HG03039 (cell line): Measurements from ENCODE around the gene C1orf94.
"Not testable (repeated sequence)": the region's sequence is repeated elsewhere in the genome, so short reads cannot be mapped to it uniquely, and the experiment has no call there.

Source experiments
- ATAC-seq: cut with Tn5 transposase; IDR thresholded peaks from one replicate; pipeline ENCODE4 v1.9.1; 2021; ENCODE audit warnings: mild to moderate bottlenecking, moderate library complexity; ENCODE audit not compliant: unreplicated experiment

The C1orf94 gene

DNA sequence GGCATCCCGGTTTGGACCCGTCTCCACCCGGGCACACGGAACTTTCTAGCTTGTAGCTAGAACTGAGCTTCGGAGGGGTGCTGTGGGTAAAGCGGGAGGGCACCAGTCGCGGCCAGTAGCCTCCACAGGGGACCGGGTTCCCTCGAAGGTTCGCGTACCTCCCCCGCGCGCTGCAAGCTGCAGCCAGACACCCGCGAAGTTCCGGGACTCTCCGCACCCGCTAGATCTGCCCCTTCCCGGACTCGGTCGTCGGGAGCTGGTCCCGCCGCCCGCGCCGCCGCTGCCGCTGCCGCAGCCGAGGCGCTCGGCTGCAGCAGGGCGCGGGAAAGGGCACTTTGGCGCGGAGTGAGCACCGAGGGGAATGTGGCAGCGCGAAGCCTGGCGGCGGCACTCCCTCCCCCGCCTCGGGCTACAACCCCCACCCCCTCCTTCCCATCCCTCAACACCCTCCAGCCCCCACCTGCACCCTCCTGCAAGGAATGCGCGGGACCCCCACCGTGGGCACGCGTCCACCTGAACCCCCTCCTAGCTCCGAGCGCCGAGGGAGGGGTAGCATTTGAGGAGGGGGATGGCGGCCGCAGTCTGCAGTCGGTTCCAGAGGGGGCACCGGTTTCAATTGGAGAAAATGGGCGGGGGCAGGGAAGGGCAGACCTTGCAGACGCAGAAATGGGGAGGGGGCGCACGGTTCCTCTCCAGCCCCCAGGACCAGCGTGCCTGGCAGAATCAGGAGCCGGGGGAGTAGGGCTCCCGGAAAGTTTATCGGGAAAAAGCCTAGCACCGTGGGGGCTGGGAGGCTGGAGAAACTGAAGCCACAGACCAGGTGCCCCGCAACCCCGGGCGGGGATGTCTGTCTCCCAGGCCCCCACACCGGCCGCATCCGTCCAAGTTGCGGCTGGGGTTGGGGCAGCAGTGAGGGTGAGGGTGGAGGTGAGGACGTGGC, 12.6 kb upstream of the C1orf94 start:
- no peak for ATAC-seq

DNA sequence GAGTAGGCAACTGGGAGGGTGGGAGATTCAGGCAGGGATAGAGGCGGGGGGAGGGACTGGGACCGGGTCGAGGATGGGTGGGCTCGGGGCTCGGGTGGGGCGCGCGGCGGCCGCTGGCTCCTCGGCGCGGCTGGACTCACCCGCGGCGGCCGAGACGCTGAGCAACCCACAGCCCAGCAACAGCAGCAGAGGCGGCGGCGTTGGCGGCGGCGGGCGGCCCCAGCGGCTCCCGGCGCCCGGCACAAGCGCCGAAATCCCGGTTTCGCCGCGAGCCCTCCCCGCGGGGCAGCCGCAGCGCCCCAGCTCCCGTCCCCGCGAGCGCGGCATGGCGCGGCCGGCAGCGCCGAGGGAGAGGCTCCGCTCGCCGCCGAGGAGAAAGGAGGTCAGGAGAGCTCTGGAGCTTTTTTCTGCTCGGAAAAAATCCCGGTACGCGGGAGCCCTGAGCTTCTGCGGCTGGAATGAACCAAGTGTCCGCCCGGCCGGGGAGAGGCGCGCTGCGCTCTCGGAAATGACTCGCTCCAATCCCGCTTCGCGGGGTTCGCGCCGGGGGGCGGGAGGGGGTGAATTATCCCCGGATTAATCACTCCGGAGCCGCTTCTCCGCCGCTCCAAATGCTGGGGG, 11.8 kb upstream of the C1orf94 start, which contains the start of gene CSMD2:
Gene CSMD2, minus strand, starts transcription at position 460 of the 621 bp plus-strand sequence. Its CDS starts 133 bp downstream, at position 327.
- ATAC-seq: no peak

DNA sequence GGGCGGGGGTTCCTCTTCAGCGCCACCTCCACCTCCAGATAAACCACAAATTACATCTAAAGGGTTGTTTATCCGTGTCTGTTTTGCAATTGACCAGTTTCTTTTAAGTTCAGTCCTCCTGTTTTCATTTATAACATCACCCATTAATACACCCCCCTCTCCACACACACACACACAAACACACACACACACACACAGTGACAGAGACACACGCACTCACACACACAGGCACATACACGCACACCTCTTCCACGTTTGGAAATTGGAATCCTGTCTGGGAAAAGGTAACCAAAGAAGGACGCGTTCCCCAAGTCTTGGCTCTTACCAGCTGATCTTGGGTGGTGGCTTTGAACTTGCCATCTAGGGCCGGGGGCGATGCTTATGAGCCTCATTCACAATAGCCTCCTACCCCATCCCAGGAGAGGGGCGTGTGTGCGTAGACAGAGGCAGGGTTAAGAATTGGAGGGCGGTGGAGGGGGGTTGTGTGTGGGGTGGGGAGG, 11.2 kb upstream of the C1orf94 start:
- no peak for ATAC-seq

DNA sequence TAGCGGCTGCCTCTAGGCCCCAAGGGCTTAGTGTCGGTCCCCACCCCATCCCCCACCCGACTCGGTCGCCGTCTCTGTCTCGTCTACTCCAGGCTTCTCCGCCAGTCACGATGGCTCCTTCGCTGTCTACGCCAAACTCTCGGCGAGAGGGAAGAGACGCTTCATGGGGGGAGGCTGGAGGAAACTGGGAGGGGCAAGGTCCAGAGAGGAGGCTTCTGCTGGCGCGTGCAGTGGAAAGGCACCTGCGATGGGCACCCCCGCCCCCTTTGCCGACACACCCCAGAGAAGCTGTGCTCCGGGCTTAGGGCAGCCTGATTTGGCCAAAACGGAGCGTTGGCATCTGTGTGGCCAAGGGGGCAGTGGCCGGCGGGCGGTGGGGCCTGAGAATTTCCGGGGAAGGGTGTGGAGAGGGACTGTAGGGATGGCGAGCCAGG, 10.5 kb upstream of the C1orf94 start:
- no peak for ATAC-seq

DNA sequence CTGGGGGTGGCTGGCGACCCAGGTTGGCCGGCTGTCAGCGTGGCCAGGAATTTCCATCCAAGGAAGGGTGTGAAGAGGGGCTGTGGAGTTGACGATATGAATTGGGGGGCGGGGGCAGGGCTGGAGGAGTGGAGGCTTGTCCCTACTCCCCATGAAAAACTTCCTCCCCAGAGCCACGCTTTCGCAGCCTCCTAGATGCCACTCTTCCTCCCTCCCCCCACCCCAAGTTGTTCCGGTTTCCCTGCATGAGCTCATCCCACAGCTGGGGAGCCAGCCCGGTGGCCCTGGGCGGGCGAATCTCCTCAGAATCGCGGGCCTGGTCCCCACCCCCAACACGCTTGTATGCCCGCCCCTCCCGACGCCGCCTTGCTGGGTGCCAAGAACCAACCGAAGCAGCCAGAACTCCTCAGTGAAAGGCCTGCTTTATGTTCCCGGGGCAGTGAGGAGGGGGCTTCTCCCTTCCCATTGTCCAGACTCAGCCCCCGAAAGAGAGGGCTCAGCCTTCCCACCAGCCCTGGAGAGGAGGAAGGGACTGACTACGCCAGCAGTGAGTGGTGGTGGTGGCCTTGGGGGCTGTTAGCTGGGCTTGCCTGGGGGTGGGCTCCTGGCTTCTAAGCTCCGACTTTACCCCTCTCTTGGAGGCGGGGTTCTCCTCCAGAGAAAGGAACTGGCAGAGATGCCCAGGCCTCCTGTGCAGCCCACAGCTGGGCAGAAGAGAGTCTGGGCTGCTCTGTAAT, 9.9 kb upstream of the C1orf94 start:
- no peak for ATAC-seq

DNA sequence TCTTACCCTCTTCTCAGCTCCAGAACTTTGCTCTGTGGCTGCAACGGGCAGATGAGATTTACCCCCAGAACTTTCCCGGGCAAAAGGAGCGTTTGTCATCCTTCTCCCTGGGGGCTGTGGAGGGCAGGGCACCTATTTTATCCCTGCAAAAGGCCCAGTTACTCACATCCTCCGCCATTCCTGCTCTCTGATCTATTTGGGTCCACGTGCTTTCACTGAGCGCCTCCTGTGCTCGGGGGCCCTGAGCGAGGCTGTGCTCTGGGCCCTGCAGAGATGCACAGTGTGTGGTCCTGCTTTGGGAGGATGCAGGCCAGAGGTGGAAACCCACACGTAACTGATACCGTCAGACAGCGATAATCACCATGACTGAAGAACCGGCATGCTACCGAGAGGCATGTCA, 9.3 kb upstream of the C1orf94 start:
- ATAC-seq: no peak

DNA sequence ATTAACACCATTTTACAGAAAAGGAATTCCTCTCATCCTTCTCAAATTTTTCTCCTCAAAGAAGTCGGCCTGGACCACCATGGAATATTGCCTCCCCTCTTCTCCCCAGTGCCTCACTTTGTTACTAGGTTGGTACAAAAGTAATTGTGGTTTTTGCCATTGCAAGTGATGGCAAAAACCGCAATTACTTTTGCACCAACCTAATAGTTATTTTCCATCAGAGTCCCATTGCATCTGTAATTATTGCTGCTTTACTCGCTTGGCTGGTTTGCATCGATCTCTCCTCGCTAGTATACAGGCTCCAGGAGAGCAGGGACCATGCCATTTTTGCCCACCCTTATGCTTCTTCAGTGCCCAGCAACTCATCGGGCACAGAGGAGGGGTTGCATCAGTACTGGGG, 963 bp upstream of the C1orf94 start:
- ATAC-seq: no peak

DNA sequence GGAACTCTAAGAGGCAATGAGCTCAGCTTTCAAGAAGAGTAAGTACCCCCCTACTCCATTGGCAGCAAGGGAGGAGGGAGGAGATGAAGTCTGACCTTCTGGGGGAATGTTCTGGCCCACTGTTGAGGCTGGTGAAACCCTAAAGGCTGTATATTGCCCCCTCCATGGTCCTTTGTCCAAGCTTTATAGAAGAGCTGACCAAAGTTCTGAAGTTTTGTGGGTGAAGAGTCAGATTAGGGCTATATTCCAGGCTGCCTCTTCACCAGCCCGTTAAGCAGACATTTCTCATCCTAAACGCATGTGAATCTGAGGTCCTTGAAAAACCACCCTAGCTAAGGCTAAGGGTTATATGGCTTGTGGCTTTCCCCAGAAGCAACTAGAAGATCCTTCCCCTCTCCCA, 1.4 kb downstream of the C1orf94 start:
- ATAC-seq: no peak

DNA sequence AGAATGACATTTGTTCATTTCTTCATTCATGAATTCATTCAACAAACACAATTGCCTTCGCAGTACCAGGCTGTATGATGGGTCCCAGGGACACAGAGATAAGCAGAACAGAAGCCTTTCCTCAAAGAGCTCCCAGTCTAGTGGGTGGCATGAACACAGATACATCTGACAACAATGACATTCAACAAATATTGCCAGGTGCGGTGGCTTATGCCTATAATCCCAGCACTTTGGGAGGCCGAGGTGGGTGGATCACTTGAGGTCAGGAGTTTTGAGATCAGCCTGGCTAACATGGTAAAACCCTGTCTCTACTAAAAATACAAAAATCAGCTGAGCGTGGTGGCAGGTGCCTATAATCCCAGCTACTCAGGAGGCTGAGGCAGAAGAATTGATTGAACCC, 6.7 kb downstream of the C1orf94 start:
- not testable (repeated sequence) for ATAC-seq

DNA sequence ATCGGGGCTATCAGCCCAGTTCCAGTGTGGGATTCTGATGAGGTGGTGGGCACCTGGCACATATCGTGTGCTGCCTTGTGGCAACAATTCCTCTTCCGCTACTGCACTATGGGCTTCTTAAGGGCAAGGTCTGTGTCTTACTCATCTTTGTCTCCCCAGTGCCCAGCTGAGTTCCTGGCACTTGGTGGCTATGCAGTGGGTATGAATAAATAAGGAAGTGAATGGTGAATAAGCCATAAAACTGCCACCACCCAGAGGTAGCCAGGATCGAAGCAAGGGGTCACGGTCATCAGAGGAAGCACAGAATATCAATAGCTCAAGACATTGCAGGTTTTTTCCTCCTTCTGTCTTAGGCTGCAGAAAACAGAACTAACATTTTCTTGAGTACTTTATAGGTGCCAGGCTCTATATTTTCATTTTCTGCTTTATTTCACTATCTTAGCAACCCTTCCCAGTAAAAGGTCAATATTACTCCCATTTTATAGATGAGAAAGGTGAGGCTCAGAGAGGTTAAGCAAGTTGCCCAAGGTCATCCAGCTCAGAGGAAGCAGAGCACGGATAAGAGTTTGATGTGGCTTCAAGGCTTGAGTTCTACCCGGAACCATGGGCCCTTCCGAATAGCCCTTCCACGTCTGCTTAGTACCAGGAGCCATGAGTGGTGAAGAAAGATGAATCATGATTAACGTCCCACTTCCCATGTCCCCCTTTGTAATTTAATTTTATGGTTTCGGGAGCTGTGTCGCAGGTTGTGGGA, 10.2 kb downstream of the C1orf94 start:
- no peak for ATAC-seq

DNA sequence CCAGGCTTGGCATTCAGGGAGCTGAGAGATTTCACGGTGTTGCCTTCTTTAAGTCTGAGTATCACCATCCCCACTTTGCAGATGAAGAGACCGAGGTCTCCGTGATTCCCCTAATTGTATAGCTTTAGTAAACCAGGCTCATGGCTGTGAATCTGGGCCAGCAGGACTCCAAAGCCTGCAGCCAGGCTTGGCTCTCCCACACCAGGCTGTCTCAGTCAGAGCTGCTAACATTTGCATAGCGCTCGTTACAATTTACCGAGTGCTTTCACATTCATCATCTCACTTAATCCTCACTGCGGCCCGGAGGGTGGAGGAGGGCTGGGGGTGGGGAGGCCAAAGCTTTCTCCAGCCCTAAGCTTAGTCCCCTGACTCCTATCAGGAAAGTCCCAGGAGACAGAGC, 11.7 kb downstream of the C1orf94 start:
- no peak for ATAC-seq

DNA sequence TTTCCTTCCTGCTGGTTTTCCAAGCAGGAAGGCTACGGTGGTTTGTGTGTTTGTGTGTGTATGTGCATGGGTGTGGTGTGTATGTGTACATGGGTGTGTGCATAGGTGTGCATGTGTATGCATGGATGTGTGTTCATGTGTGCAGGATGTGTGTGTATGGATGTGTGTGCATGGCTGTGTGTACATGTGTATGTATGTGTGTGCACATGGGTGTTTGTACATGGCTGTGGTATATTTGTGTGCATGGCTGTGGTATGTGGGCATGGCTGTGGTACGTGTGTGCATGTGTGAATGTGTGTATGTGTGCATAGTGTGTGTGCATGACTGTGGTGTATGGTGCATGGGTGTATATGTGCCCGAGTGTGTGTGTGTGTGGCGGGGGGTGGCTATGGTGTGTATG, 12.3 kb downstream of the C1orf94 start:
- ATAC-seq: no peak

DNA sequence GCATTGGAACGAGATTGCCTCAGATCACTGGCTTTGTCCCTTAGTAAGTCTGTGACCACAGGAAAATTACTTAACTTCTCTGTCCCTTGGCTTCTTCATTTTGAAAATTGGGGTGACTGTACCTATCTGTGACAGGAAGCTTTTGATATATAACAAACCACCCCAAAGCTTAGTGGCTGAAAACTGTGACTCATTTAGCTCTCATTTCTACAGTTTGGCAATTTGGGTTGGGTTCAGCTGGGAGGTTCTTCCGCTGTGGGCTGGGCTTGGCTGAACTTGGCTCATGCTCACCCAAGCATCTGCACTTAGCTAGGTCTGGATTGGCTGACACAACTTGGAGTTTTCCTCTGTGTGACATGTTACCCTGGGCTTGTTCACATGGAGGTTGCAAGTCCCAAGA, 14.0 kb downstream of the C1orf94 start:
- ATAC-seq: no peak

DNA sequence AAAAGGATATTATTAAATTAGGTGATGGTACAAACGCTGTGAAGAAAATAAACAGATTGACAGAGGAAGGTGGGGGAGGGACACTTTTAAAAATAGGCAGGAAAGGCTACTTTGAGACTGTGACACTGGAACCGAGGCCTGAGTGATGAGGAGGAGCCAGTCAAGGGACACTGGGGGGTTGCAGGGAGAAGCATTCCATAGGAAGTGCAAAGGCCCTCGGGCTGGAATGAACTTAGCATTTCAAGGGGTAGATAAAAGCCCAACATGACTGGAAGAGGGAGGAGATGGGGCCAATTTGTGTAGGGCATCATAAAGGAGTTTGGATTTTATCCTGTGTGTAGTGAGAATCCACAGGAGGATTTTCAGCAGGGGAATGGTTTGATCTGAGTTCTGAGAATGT, 15.9 kb downstream of the C1orf94 start:
- ATAC-seq: no peak

DNA sequence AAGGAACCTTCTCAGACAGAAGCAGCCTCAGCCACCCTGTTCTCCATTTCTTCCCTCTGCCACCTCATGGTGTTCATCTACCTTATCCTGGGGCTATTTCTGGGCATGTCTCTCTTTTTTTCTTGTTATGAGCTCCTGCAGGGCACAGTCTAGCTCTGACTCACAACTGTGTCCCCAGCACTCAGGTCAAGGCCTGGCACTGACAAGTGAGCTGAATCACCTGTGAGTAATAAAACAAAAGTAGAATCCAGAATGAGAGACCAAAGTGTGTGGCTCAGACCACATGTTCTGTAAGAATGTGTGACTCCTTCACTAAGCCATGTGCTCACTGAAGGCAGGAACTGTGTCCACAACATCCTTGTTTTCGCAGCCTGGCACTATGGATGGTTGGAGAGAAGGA, 23.2 kb downstream of the C1orf94 start:
- no peak for ATAC-seq

DNA sequence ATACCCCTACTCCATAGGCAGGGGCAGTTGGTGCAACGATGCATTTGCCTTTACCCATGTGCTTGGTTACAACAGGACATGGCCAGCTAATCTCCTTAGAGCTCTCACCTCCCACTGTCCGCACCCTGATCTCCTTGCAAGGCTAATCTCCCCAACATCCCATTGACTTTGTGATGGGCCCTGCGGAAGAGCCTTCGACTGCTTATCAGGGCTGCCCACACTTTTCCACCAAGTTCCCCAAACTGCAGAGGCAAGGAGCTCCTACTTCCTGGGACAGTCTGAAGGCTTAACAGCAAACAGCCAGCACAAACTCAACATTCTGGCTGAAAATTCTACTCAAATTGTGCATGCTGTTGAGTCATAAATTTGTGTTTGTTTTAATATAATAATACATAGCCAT, 36.0 kb downstream of the C1orf94 start:
- ATAC-seq: no peak

DNA sequence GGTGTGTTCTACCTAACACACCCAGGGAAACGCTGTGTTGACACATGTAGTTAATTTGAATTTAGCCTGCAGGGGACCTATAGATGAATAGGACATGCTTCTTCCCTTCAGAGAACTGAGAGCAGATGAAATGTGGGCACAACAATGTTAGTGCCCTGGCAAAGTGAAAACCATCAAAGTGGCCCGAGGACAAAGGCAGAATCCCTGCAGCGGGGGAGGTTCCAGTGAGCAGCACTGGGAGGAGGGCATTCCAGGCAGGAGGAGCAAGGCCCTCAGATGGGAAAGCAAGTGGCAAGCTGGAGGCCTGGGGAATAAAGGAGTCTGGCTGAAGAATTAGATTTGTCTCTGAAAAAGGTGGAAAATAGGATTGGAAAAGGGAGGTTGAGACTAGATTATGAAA, 37.2 kb downstream of the C1orf94 start:
- ATAC-seq: no peak

DNA sequence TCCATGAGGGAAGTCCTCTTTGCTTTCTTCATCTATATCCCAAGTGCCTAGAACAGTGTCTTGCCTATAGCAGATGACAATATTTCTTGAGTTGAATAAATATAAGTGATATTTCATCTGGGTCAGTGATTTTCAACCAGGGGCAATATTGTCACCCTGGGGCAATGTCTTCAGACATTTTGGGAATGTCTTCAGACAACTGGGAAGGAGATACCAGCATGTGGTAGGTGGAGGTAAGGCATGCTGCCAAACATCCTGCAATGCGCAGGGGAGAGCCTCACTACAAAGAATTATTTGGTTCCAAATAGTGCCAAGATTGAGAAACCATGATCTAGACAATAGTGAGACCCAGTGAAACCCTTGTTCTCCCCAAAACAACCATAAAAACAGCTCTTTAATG, 54.7 kb downstream of the C1orf94 start:
- no peak for ATAC-seq

DNA sequence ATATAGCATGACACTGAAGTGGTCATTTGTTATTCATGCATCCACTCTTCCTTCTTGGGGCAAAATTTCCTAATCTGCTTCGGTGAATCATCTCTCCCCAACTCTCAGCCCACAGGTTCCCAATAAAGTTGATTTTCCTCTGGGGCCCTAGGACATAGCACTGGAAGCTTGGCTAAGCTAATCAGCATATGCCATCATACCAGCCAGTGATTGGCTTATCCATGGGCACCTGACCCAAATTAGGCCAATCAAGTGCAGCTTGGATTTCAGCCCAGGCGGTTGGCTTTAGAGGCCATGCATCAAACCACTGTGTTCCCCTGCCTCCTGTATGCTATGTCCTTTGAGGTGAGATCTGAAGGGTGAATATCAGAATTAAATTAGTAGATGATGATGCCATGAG, 58.9 kb downstream of the C1orf94 start:
- no peak for ATAC-seq

DNA sequence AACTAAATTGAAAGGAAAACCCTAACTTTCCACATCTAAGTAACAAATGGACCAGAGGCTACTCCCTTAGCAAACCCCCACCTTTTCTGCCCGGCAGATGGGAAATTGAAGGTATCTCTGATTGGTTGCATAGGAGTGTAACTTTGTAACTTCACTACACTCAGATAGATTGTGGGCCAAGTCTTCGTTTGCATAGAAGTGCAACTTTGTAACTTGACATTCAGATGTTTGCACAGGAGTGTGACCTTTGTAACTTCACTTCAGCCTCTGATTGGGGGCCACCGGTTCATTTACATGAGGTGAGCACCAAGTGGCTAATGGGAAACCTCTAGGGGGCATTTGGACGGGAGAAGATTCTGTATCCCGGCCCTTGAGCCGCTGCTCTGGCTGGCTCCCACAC, 59.4 kb downstream of the C1orf94 start:
- ATAC-seq: no peak
